GM21381 (cell line): ENCODE measurements around the gene MINDY3.

Experiments
- ATAC-seq: cut with Tn5 transposase; IDR thresholded peaks from one replicate; pipeline ENCODE4 v1.9.1; 2021; ENCODE audit warnings: mild to moderate bottlenecking, moderate library complexity; ENCODE audit not compliant: unreplicated experiment

The MINDY3 gene

DNA sequence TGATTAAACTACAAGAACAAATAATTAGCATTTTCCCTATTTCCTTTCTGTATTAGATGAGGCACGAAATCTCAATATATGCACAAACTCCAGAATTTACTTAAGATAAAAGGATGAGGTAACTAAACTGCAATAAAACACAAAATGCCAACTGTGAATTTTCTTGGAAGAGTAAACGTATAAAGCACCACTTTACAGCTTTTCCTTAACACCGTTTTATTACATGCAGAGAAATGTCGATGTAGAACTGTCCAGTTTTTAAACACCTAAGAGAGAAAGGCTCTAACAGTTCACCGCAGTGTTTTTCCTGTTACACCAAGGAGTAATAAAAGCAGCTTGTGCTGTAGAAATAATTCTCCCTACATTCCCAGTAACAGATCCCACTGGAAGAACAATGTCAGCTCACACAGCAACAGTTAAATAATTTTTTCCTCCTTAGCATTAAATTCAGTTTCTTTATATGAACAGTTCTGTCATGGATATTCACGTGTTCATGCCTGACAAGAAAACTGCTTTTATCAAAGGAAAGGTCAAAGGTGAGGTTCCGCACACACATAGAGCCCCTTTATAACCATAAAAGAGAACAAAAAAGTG, 52.0 kb downstream of the MINDY3 start:
- no peak for ATAC-seq

DNA sequence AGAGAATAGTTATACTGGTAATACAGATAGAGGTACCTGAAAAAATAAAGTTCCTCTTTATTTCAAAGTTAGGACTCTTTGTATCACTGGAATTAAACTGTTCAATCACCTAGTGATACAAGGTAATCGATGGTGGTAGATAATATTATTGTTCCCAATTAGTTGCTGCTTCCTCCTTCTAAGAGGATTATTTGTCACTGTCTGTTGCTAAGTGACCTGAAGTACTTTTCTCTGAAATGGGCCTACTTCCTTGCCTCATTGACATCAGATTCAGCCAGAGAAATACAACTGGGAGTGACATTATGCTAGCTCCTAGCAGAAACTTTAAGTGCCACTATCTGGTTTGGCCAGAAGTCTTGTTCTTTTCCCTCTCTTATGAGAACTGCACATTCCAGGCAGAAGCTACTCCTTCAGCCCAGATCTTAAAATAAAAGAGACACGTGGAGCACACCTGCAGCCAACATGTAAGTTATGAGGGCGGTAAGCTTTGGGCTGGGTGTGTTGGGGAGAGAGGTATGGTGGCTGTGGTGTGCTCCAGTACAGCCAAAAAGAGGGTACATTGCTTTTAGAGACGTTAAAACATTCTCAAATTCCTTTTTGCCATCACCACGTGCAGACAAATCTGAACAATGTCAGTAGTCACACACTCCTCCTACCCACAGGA, 54.8 kb downstream of the MINDY3 start:
- no peak for ATAC-seq

DNA sequence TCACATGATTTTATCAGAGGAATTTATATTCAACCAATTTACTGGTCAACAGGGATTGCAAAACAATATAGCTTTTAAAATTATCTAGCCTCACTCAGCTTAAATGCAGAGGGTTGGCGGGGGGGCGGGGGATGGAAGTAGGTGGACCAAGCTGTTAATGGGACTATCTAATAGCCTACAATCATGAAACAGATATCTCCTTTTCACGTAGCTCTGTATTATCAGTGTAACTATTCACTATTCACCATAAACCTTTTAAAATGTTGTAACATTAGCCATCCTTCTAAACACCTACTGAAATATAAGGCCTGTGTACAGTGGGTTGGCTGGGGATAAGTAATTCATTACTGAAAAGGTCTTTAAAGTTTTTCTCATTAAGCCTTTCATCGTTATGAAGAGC, 56.2 kb downstream of the MINDY3 start:
- no peak for ATAC-seq

DNA sequence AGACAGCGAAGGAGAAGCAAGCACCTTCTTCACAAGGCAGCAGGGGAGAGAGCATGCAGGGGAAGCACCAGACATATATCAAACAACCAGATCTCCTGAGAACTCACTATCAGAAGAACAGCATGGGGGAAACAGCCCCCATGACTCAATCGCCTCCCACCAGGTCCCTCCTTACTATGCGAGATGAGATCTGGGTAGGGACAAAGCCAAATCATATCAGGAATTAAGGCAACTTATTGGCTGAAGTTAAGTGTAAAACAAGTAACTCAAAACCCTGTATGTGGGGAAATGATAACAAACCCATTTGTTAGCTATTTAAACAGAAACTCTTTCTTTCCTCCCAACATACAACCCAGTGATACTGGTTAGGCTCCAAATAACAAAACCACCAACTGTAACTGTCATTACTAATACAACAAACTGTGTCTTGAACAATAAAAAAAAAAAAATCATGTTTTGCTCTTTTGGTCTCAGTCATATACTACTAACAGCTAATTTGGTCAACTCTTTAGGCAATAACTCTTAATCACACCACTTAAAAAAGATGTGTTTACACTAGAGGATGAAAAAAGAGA, 57.8 kb downstream of the MINDY3 start:
- ATAC-seq: no peak

DNA sequence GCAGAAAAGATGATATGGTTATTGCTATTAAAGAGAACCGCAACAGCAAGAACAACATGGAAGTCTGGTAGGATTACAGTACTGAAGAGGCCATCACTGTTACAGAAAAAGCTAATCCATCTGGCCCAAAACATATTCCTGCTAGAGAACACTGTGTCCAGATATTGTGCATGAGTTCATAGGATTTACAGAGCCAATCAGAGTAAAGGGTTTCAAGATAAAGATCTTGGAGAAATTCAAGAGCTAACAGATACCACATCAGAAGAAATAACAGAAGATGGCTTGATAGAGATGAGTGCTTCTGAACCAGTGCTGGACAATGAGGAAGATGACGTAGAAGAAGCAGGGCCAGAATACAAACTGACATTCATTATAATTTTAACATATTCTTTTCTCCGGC, 58.7 kb downstream of the MINDY3 start:
- no peak for ATAC-seq

DNA sequence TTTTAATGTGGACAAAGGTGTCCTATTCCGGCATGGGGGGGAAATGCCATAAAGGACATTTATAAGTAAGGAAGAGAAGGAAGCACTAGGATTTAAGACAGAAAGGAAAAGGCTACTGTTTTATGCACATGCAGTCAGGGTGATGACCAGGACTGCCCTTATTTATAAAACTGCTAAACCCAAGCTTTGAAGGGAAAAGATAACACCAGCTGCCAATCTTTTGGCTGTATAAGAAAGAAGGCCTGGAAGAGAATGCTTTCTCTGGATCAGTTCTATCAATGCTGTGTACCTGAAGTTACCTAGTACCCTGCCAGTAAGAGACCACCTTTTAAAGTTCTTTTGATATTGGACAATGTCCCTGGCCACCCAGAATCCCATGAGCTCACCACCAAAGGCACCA, 59.2 kb downstream of the MINDY3 start:
- no peak for ATAC-seq

DNA sequence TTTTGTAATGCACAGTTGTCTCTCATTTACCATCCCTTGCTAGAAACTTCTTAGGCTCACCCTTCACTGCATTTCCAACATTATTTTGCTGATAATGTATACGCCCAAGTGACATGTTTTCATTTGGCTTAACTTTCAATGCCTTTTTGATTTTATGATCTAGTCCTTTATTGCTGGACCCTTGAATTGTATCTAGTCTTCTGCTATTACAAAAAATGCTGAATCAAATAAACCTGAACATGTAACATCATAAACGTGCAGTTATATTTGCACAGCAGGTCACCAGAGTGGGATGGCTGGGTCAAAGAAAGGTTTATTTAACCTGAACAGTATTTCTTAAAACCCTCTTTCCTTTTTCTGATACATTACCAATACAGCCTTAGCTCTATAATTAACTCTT, 63.0 kb downstream of the MINDY3 start:
- no peak for ATAC-seq

DNA sequence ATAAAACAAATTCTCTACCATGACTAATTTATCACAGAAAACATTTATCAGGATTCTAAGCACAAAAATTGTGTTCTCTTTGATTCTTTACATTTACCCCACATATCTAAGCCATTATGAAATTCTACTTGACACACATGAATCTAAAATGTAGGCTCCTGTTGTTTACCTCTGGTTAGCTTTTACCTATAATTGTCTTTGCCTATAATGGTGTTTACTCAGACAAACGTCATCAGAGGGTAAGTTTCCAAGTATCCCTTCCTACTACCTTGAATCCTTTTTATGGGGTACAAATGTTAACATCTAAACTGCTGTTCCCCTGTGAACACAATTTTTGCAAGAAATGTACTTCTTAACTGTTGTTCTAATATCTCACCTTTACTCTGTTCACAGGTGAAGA, 63.5 kb downstream of the MINDY3 start:
- ATAC-seq: no peak

DNA sequence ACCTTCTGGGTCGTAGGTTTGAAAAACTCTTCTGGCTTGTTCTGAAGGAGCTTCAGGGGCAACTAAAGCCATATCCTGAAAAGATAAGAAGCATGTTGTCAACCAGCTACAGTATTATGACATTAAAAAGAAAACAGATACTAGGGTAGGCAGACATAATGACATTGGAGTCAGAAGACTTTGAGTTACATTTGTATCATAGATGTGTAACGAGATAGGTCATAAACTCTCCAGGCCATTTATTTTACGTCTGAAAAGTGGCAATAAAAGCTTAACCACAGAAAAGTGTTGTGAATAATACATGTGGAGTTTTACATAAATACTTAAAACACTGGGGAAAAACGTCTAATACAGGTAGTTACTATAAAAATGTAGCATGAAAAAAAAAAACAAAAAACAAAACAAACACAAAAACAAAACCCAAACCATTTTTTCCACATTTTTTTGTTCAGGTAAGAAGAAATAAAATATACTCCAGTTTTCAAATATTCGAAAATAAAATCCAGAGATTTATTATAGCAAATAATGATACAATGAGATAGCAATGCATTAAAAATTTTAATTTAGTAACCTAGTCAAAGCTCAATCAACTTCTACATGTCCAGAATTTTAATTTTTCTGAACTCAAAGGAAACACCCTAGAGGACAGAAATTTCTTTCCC, 64.1 kb downstream of the MINDY3 start:
- no peak for ATAC-seq

DNA sequence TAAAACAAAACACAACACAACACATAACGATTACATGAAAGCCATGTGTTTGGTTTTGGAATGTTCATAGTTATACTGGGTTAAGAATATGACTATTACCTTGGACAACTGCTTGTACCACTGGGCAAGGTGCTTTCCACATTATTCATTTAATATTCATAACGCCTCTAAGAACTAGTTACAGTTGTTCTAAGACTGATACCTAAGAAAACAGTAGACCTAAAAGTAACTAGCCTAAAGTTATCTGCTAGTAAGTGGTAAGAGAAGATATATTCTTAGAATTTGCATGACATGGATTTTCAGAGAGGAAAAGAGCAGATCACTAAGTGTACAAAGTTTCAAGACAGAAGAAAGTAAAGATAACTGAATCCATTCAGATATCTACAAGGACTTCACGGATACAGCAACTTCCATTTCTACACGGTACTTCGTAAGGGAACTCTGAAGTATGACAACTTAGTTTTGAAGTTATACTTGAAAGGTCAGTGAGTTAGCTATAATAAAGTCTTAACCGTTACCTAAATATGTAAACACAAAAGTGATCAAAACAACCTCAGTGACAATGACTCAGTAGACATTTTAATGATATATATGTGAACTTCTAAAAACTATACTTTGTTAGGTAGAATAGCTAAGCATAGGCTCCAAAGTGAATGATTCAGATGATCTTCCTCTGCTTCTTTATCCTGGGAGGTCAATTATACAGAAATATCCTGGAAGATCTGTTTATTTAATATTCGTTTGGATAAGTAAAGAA, 65.1 kb downstream of the MINDY3 start:
- ATAC-seq: no peak

DNA sequence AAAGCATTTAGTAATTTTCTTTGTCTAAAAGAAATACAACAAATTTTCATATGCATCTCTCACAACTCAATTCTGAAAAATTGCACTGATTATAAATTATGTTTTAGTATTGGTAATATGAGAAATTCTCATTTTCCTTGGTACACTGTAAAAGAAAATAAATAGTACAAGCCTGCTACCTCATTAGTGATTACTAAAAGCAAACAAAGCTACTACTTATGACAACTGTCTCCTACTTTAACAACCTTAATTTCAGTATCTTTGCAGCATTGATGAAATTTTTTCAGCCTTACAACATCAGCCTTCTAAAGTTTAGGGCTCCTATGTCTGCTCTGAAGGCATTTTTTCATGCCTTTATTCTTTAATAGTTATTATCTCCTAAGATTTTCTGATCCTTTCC, 65.7 kb downstream of the MINDY3 start:
- ATAC-seq: no peak

DNA sequence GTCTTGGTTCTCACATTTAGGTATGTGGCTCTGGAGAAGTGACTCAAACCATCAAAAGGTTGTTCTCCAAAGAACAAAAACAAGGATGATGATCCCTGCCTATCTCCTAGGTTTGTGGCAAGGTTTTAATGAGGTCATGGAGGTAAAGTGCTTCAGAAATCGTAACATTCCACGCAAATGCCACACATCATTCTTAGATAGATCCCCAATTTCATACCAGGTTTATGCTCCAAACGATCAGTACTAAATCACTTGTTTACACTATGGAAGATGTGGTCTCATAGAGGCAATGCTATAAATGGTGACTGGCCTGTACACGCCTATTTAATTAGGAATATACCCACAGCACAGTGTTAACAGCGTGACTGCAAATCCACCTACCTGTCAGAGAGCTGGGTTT, 66.6 kb downstream of the MINDY3 start:
- ATAC-seq: no peak

DNA sequence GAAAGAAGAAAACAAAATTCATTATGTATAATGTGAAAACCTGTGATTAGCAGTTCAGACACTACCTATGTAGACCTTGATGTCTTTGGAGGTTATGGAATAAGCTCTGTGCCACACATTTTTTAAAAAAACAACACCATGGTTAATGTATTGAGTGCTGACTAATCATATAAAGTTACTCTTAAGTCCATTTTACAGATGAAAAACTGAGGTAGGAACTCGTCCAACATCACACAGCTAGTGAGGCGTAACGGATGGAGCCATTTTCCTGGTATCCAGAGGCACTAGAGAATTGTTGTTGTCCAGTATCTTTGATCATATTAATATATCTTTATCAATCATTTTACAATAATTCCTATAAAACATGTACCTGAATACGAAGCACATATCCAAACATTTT, 67.5 kb downstream of the MINDY3 start:
- ATAC-seq: no peak

DNA sequence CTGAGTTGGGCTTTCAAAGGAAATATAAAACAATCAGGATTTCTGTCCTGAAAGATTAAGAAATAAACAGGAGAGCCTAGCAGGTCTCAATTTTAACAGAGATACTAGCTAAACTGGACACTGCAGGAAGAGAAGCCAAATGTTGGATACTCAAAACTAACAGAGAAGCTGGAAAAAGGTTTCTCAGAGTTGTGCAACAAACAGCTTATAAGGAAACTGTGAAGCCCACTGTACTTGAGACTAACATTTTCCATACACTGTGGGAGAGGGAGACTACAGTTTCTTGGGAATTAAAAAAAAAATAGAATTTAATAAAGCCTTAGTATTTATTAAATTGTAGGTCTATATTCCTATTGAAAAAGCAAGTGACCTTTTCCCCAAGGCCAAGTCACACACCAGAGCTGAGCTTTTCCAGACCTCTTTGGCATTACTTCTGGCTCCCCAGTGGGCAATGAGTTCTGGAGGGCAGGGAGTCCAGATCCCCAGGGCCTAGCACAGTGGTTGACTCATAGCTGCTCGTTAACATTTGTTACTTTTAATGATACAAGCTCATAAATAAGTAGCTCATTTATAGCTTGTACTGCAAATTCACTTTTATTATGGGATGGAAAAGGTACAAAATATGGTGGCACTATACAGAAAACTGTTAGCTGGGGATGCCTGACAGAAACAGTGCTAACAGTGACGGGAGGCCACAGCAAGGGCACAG, 68.3 kb downstream of the MINDY3 start:
- no peak for ATAC-seq

DNA sequence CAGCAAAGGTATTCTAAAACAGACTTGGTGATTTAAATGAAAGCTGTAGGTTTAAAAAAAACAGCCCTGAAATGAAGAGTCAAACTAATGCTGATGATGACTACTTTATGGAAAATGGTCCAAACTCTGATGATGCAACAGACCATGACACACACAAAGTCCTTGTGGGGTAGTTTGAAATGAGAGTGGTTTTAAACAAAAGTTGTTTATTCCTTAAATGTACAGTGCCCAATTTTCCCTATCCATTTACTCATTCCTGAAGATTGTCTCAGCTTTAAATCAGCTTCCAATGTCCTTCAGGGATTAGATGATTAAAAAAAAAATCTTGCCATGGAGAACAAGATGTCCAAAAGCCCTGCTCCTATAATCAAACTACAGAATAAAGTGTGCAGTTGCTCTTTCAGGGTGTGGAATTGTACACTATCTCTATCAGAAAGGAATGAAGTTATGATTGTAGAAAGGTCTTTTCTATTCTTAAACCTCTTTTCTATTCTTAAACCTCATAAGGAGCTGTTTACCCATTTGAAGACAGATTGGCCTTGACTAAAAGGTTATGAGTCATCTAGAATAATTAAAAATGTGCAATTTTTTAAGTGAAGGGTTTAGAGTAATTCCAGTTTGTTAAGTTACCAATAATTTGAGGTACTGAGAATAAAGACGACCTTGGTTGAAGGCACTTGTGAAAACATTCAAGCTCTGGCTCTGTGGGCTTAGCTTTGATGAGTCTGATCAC, 70.3 kb downstream of the MINDY3 start:
- ATAC-seq: no peak

DNA sequence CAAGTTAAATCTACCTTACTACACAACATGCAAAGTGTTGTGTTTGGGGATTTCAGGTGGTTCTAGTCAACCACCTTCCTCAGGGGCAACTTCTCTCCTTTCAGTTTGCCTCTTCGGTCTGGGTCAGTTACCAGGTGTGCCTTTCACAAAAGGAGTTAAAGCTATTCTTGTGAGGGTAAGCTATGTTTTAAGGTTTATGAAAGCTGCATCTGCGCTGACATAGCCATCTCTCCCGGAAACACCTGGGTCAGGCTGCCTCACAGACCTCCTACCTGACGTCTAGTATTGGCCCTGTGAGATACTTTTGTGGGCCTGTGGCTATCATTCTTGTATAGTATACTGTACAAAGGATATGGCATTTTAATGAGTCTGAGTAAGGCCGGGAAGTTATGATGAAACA, 72.9 kb downstream of the MINDY3 start:
- no peak for ATAC-seq

DNA sequence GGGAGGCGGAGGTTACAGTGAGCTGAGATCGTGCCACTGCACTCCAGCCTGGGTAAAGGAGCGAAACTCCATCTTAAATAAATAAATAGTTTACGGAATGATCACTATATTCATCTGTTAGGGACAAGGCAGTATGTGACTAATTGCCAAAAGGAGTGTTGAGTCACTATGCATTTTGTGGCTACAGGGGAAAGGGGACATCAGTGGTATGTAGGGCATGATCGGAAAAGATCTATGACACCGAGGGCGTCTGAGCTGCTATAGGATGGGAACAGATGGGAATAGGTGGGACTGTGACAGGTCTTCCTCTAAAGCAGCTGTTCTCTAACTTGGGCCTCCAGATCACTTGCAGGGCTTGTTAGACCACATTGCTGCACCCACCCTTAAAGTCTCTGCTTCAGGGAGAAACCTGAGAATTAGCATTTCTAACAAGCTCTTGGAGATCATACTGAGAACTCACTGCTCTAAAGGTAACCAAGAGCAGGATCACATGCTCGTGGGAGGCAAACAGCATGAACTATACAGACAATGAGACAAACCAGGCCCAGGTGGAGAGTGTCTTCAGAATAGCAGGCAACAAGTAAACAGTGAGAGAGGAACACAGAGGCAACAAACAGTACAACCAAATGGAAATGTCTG, 75.5 kb downstream of the MINDY3 start:
- no peak for ATAC-seq

DNA sequence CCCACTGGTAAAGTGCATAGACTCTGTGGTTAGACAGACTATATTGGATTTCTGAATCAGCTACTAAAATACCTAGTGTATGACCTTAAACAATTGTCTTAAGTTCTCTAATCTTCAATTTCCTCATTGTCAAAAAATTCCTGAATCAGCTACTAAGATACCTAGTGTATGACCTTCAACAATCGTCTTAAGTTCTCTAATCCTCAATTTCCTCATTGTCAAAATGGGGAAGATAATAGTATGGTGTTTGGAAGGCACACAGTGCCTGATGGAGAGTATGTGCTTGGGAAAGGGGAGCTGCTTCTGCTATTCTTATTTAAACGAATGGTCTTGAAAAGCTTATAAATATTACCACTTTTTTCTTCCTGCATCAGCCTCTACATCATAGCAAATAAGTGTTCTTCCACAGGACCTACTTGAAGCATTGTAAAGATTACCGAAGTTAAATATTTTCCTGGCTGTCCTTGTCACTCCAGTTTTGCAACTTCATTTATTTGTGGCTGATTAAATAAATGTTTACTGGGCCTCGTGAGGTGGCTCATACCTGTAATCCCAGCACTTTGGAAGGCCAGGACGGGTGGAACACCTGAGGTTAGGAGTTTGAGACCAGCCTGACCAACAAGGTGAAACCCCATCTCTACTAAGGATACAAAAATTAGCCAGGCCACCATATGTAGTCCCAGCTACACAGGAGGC, 76.2 kb downstream of the MINDY3 start:
- ATAC-seq: no peak

DNA sequence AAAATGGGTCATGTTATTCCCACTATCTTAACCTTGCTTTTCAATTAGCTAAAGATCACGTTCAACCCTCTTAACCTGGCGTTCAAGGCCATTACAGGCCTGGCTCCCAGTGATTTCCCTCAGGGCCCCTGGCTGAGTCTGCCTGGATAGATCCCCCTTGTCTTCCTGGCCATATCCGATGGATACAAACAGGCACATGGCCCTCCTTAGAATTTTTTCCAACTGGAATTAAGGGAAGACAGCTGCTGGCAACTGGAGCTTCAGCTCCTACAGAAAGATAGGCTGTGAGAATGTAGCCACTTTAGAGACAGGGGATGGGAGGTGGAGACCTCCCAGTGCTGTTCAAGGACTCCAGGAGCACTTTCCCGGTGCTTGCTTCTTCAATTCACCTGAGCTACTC, 77.5 kb downstream of the MINDY3 start:
- ATAC-seq: no peak
